Gastrocnemius medialis (tissue), 4 donors: Measurements from ENCODE around the gene LCN2. TPM values are rescaled to one million over a fixed set of nuclear protein-coding genes. Genes with fewer than 3 reads are reported as not detected.

Source experiments
- ATAC-seq, 2 donors: fragments of 150-250 bp; one replicate each; pipeline ENCODE4 v1.9.1; 2016
- DNase-seq, 2 donors: peaks; one replicate each; pipeline ENCODE4 v3.0.0-alpha.2; 2019
- H3K27ac ChIP-seq, 4 donors: fragments of 200-600 bp; sonication (generic); 1 replicate in 1 of 4; 2 replicates in 3 of 4; pipeline ENCODE4 v1.5.1; 2016 to 2018; ENCODE audit warnings: mild to moderate bottlenecking in 2 of 4, moderate library complexity in 1 of 4
- H3K27me3 ChIP-seq, 3 donors: fragments of 200-600 bp; sonication (generic) in 2 of 3; 1 replicate in 1 of 3; 2 replicates in 2 of 3; pipeline versions ENCODE4 v1.5.1 to v1.6.0; 2016 to 2019; ENCODE audit warnings: mild to moderate bottlenecking in 1 of 3, moderate library complexity in 1 of 3
- H3K36me3 ChIP-seq, 2 donors: fragments of 200-600 bp; sonication (generic) in 1 of 2; one replicate each; pipeline ENCODE4 v1.5.1; 2017 to 2018
- H3K4me1 ChIP-seq, 2 donors: fragments of 200-600 bp; sonication (generic) in 1 of 2; one replicate each; pipeline ENCODE4 v1.5.1; 2016 to 2017; ENCODE audit warnings: mild to moderate bottlenecking in 2 of 2
- H3K4me3 ChIP-seq, 4 donors: fragments of 200-600 bp; sonication (generic) in 3 of 4; 1 replicate in 1 of 4; 2 replicates in 3 of 4; pipeline ENCODE4 v1.5.1; 2016 to 2019; ENCODE audit warnings: mild to moderate bottlenecking in 2 of 4
- H3K9me3 ChIP-seq, 3 donors: fragments of 200-600 bp; sonication (generic) in 2 of 3; 1 replicate in 1 of 3; 2 replicates in 2 of 3; pipeline ENCODE4 v1.5.1; 2016 to 2019
- CTCF ChIP-seq, 5 experiments: fragments of 450-650 bp in 3 of 5; fragments of 200-600 bp in 2 of 5; sonication (generic) in 2 of 5; IDR thresholded peaks in 4 of 5; conservative IDR thresholded peaks in 1 of 5; 1 replicate in 4 of 5; 2 replicates in 1 of 5; pipeline ENCODE4 v1.5.1; 2016 to 2019; ENCODE audit warnings: antibody characterized with exemption in 5 of 5, mild to moderate bottlenecking in 3 of 5, moderate library complexity in 3 of 5
- POLR2A ChIP-seq, 2 donors: fragments of 450-650 bp; IDR thresholded peaks; one replicate each; pipeline ENCODE4 v1.6.1; 2017; ENCODE audit warnings: antibody characterized with exemption in 2 of 2, mild to moderate bottlenecking in 2 of 2, moderate library complexity in 2 of 2
- in situ Hi-C, 4 donors: fragments of 200-750 bp; cut with MboI; loops; one replicate each; pipeline versions ENCODE4 v1.15.0 to v1.8.0; 2017; ENCODE audit warnings: low sequenced_read_pairs in 4 of 4
- intact Hi-C: fragments of 100-400 bp; cut with DNase I; formaldehyde crosslinking; loops from one replicate; pipeline ENCODE4 v1.15.1; 2023; ENCODE audit warnings: low total_unique reads
- total RNA-seq, 4 donors: library from RNA; depleted of rRNA; stranded (reverse); fragments of >200 nt; gene quantifications; one replicate each; pipeline versions ENCODE4 v1.1.0 to v1.2.3, GENCODE V29; 2016

The LCN2 gene
- total RNA-seq, 4 donors from 2014 or later, result 1.00 TPM; not detected in 3

- DNase-seq, result no peak
- H3K36me3 ChIP-seq, result peaks cover 0 to 69% of the 10 kb centered on the region in 2 donors
- no peak for TF ChIP-seq POLR2A (IDR thresholded peaks at IDR 0.05)
- no peak for TF ChIP-seq CTCF (IDR thresholded peaks at IDR 0.05 in 4 of 5, conservative IDR thresholded peaks at IDR 0.05 in 1 of 5)
- no peaks in the 10 kb centered on the region for H3K27me3 ChIP-seq
- H3K27ac ChIP-seq, result no peak overlapping the region
- ATAC-seq, result no peak
- intact Hi-C loops, result no loop called here
- H3K4me1 ChIP-seq, result no peaks in the 10 kb centered on the region
- no peaks in the 10 kb centered on the region for H3K9me3 ChIP-seq
- in situ Hi-C loops, result loop anchor here in 1 of 4 donors (25.0 kb wide), 1 partner anchor 162 kb away; the partner anchor contains the start of gene SLC27A4
- no peak overlapping the region for H3K4me3 ChIP-seq
These were observed 26.5 kb downstream of the LCN2 start for GRCh38 chr9:128175726-128176125.

- TF ChIP-seq CTCF (IDR thresholded peaks at IDR 0.05 in 4 of 5, conservative IDR thresholded peaks at IDR 0.05 in 1 of 5) (no peak), POLR2A (IDR thresholded peaks at IDR 0.05) (no peak)
- Histone ChIP-seq H3K4me3 (no peak overlapping the region), H3K27me3 (no peaks in the 10 kb centered on the region), H3K27ac (no peak overlapping the region), H3K4me1 (no peaks in the 10 kb centered on the region), H3K36me3 (peaks cover 0 to 84% of the 10 kb centered on the region in 2 donors), H3K9me3 (no peaks in the 10 kb centered on the region)
- DNase-seq (no peak), ATAC-seq (no peak)
- in situ Hi-C loops (loop anchor here in 1 of 4 donors (25.0 kb wide), 1 partner anchor 158 kb away; the partner anchor contains the start of gene SLC27A4), intact Hi-C loops (no loop called here)
These were observed 29.7 kb downstream of the LCN2 start for GRCh38 chr9:128178806-128179431.

DNA sequence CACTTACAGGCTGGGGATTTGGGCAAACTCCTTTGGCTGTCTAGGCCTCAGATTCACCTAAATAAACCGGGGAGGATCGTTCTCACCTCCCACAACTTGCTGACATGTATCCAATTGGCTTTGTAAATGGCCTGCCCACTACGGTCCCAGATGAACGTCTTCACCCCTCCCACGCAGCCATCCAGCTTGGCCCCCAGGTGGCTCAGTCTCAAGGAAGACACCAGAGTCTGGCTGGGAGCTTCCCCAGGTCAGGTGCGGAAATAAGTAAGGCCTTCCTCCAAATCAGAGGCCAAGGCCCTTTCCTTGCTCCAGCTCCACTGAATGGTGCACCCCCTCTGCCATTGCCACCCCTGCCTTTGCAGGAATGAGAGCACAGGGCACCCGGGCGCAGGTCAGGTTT, 30.7 kb downstream of the LCN2 start:
- H3K27me3 ChIP-seq, result no peaks in the 10 kb centered on the region
- TF ChIP-seq CTCF (IDR thresholded peaks at IDR 0.05 in 4 of 5, conservative IDR thresholded peaks at IDR 0.05 in 1 of 5) (no peak), POLR2A (IDR thresholded peaks at IDR 0.05) (no peak)
- no peak overlapping the region for H3K4me3 ChIP-seq
- no peaks in the 10 kb centered on the region for H3K4me1 ChIP-seq
- no peak overlapping the region for H3K27ac ChIP-seq
- ATAC-seq, result no peak
- intact Hi-C loops, result no loop called here
- H3K36me3 ChIP-seq, result peaks cover 0 to 79% of the 10 kb centered on the region in 2 donors
- no peak for DNase-seq
- in situ Hi-C loops, result loop anchor here in 1 of 4 donors (25.0 kb wide), 1 partner anchor 157 kb away; the partner anchor contains the start of gene SLC27A4
- H3K9me3 ChIP-seq, result no peaks in the 10 kb centered on the region

DNA sequence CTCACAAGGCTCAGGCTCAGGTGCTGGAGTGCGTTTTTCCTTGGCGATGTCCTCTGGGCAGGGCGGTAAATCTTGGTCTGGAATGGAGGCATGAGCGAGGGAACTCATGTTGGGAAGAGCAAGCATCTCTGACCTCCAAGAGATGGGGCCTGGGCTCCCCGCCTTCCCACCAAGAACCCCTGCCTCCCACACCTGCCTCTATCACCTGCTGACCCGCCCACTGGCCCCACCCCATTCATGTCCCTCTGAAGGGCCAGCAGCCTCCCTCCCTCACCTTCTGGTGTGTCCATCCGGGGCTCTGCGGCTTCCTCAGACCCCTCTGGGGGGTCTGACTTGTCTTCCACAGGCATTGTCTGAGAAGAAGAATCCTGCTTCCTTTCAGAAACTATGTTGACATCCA, 31.2 kb downstream of the LCN2 start:
- peaks cover 0 to 79% of the 10 kb centered on the region in 2 donors for H3K36me3 ChIP-seq
- no peak for ATAC-seq
- intact Hi-C loops, result no loop called here

More for the DNA sequence above, 31.2 kb downstream of the LCN2 start:
- Histone ChIP-seq H3K4me1 (no peaks in the 10 kb centered on the region), H3K9me3 (no peaks in the 10 kb centered on the region), H3K27me3 (no peaks in the 10 kb centered on the region), H3K4me3 (no peak overlapping the region), H3K27ac (no peak overlapping the region)
- no peak for TF ChIP-seq CTCF (IDR thresholded peaks at IDR 0.05 in 4 of 5, conservative IDR thresholded peaks at IDR 0.05 in 1 of 5)
- no peak for TF ChIP-seq POLR2A (IDR thresholded peaks at IDR 0.05)
- in situ Hi-C loops, result loop anchor here in 1 of 4 donors (25.0 kb wide), 1 partner anchor 157 kb away; the partner anchor contains the start of gene SLC27A4
- DNase-seq, result no peak
